BJ (cell line): ENCODE data around the gene TNFSF13. TPM values are rescaled to one million over a fixed set of nuclear protein-coding genes. Genes with fewer than 3 reads are reported as not detected.

ENCODE experiments used
- CTCF ChIA-PET: fragments of 350-600 bp; formaldehyde crosslinking; extraction: SDS; loops from one replicate; lab custom pipeline; 2021; ENCODE audit warnings: antibody characterized with exemption, inconsistent platforms; lab: Yijun Ruan, JAX
- POLR2A ChIA-PET: fragments of 300-600 bp; sonication (Branson Sonifier 250); formaldehyde crosslinking; extraction: SDS; loops from one replicate; lab custom pipeline; 2021; ENCODE audit warnings: antibody characterized with exemption; lab: Charles Lee
- DNase-seq: peaks from one replicate; pipeline ENCODE4 v3.0.0-alpha.2; 2011; ENCODE audit warnings: low read depth
- H3K27me3 ChIP-seq: 2 replicates; pipeline ENCODE4 v1.6.0; 2011; ENCODE audit warnings: low read length; ENCODE audit not compliant: control insufficient read depth, insufficient read depth
- H3K36me3 ChIP-seq: 2 replicates; pipeline ENCODE4 v1.5.1; 2011; ENCODE audit warnings: low read length; ENCODE audit not compliant: control insufficient read depth, insufficient read depth
- H3K4me3 ChIP-seq: 2 replicates; pipeline ENCODE4 v1.5.1; 2011; ENCODE audit warnings: low read depth, mild to moderate bottlenecking, control low read depth, low read length
- polyA plus RNA-seq: library from polyadenylated mRNA; depleted of rRNA; stranded (reverse); fragments of >200 nt; gene quantifications from 2 replicates; pipeline ENCODE4 v1.2.3, GENCODE V29; 2011
- TF ChIP-seq, protein P1 (sequence below): IDR thresholded peaks from 2 replicates; pipeline ENCODE4 v1.5.1; 2011; ENCODE audit warnings: low read depth, mild to moderate bottlenecking, control low read depth, inconsistent platforms, low read length, moderate library complexity; ENCODE audit not compliant: insufficient read depth

The TNFSF13 gene
- polyA plus RNA-seq, 1 experiment = 2.4 TPM

DNA sequence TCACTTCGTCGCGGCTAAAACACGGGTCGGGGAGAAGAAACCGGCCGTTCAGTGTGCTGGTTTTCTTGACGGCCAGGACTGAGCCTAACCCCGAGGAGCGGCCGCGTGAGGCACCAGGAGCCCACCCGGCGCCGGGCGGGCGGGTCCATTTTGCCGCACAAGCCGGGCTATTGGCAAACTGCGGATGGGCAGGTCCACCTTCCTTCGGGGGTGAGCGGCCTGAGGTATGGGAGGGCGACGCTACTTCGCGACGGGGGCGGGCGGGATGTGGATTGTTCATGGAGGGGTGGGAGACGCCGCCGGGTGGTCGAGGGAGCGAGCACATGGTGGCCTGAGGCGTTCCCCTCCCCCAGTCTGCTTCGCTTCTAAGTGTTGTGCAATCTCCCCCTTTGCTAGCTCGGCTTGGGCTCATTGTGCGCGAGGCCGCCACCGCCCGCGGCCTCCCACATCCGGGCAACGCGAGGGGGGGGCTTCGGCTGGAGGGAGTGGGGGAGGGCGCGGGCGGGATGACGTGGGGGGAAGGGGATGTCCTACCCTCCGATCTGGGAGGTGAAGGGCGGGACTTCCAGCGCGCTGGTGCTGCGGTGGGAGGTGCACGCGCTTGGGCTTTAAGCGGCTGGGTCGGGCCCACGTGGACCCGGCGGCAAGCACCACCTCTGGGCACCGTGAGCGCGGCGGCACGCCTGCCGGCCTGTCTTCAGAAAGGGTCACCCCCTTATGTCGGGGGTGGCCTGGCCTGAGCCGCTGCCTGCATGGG, 15.0 kb downstream of the TNFSF13 start:
- TF ChIP-seq, protein P1, sequence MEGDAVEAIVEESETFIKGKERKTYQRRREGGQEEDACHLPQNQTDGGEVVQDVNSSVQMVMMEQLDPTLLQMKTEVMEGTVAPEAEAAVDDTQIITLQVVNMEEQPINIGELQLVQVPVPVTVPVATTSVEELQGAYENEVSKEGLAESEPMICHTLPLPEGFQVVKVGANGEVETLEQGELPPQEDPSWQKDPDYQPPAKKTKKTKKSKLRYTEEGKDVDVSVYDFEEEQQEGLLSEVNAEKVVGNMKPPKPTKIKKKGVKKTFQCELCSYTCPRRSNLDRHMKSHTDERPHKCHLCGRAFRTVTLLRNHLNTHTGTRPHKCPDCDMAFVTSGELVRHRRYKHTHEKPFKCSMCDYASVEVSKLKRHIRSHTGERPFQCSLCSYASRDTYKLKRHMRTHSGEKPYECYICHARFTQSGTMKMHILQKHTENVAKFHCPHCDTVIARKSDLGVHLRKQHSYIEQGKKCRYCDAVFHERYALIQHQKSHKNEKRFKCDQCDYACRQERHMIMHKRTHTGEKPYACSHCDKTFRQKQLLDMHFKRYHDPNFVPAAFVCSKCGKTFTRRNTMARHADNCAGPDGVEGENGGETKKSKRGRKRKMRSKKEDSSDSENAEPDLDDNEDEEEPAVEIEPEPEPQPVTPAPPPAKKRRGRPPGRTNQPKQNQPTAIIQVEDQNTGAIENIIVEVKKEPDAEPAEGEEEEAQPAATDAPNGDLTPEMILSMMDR = no peak
- H3K27me3 ChIP-seq = no peaks in the 10 kb centered on the region
- ChIA-PET CTCF (interaction anchor here (0.7 to 4.5 kb wide), 5 partner anchors 10 to 143 kb away, joined by 3 to 29 read pairs (median 6); partner anchors contain the start of genes MPDU1, SENP3 and SOX15), POLR2A (interaction anchor here (0.6 to 1.8 kb wide), 3 partner anchors 10 to 89 kb away, joined by 3 to 16 read pairs (median 5); partner anchors contain the start of genes MPDU1 and POLR2A)
- H3K4me3 ChIP-seq = peak overlapping the region; percentile 100
- peak; percentile 50 for DNase-seq
- peaks cover 52% of the 10 kb centered on the region for H3K36me3 ChIP-seq

DNA sequence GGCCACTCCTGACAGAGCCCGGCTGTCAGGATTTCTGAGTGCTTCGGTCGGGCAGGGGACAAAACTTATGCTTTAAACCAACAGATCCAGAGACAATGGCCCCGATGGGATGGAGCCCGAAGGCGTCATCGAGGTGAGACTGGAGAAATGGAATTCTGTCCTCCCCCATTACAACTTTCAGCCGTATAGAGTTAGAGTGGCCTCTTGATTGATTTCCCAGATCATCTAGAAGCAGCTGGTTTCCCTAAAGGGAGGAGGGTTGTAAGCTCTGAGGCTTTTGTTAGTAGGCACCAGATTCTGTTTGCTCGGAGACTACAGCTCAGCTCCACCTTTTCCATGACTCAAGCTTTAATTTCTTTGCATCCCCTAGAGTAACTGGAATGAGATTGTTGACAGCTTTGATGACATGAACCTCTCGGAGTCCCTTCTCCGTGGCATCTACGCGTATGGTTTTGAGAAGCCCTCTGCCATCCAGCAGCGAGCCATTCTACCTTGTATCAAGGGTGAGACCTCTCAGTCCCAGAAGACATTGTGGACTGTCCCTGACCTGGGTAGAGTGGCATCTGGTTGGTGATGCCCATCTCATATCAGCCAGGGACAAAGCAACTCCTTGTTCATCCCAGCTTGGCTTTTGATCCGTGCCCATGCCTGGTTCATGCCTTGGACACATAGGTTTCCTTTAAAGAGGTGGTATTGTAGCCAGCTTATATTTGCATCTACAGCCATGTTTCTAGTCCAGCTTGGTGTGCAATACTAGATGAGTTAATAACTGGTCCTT, 15.8 kb downstream of the TNFSF13 start:
- ChIA-PET CTCF (interaction anchor here (0.6 to 4.5 kb wide), 8 partner anchors 9 to 142 kb away, joined by 3 to 29 read pairs (median 3); partner anchors contain the start of genes MPDU1, SENP3, SOX15 and TP53), POLR2A (interaction anchor here (0.6 to 1.8 kb wide), 6 partner anchors 9 to 224 kb away, joined by 3 to 16 read pairs (median 5); partner anchors contain the start of genes MPDU1 and TP53)
- H3K27me3 ChIP-seq = no peaks in the 10 kb centered on the region
- DNase-seq = no peak
- TF ChIP-seq, protein P1 = no peak
- H3K4me3 ChIP-seq = peak overlapping the region; percentile 100
- H3K36me3 ChIP-seq = peaks cover 51% of the 10 kb centered on the region

DNA sequence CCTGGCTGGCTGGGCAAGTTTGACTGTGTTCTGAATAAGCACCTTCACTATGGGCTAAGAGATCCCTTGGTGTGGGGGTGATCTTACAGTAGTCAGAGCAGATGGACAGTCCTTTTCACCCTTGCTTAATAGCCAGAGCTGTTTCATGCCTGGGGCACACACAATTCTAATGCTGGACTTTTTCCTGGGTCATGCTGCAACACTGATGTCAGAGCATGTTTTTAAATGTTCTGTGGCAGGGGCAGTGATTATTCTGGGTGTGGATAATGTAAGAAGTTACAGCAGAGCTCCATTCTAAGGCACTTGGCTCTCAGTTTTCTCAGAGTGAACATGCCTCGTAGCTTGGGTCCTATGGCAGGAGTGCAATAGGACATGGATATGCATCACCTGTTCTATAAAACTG, 16.9 kb downstream of the TNFSF13 start:
- TF ChIP-seq, protein P1 = no peak
- peaks cover 46% of the 10 kb centered on the region for H3K36me3 ChIP-seq
- no peak for DNase-seq
- CTCF ChIA-PET = interaction anchor here (0.7 to 4.5 kb wide), 5 partner anchors 8 to 112 kb away, joined by 3 to 29 read pairs (median 6); partner anchors contain the start of genes MPDU1, SOX15 and TP53
- H3K27me3 ChIP-seq = no peaks in the 10 kb centered on the region
- POLR2A ChIA-PET = interaction anchor here (0.6 to 1.7 kb wide), 3 partner anchors 12 to 172 kb away, joined by 5 to 6 read pairs (median 6); partner anchors contain the start of genes TMEM256 and TP53
- no peak overlapping the region for H3K4me3 ChIP-seq

DNA sequence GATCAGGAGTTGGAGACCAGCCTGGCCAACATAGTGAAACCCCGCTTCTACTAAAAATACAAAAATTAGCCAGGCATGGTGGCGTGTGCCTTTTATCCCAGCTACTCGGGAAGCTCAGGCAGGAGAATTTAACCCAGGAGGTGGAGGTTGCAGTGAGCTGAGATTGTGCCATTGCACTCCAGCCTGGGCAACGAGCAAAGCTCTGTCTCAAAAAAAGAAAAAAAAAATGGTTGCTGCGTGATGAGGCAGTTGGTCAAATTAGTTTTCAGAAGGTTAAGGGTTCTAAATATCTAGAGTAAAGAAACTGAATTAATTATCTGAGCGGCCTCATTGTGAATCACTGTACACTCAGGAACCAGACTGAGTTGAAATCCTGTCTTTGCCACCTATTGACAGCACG, 17.4 kb downstream of the TNFSF13 start:
- ChIA-PET POLR2A (interaction anchor here (0.6 kb wide), 1 partner anchor 172 kb away, joined by 6 read pairs; the partner anchor contains the start of gene TMEM256), CTCF (interaction anchor here (1.0 to 4.5 kb wide), 3 partner anchors 13 to 111 kb away, joined by 5 to 29 read pairs (median 6); partner anchors contain the start of genes SOX15 and TP53)
- no peak overlapping the region for H3K4me3 ChIP-seq
- H3K36me3 ChIP-seq = peaks cover 42% of the 10 kb centered on the region
- TF ChIP-seq, protein P1 = no peak
- H3K27me3 ChIP-seq = no peaks in the 10 kb centered on the region
- no peak for DNase-seq
